Fibroblast of the aortic adventitia (primary cell): Measurements from ENCODE around the gene CCDC192. TPM values are rescaled to one million over a fixed set of nuclear protein-coding genes. Genes with fewer than 3 reads are reported as not detected.

Experiments used
- DNase-seq: peaks from one replicate; pipeline ENCODE4 v3.0.0-alpha.2; 2010; ENCODE audit warnings: low read depth
- H3K4me3 ChIP-seq: 2 replicates; pipeline ENCODE4 v1.5.1; 2011; ENCODE audit warnings: low read depth, mild to moderate bottlenecking, control low read depth, low read length, moderate library complexity
- total RNA-seq: library from RNA; depleted of rRNA; stranded (reverse); fragments of >200 nt; gene quantifications from 2 replicates; pipeline ENCODE4 v1.2.3, GENCODE V29; 2012; ENCODE audit warnings: low replicate concordance
- TF ChIP-seq, protein P1 (sequence below): IDR thresholded peaks from 2 replicates; pipeline ENCODE4 v1.5.1; 2011; ENCODE audit warnings: mild to moderate bottlenecking, low read length, control low read depth, inconsistent platforms; ENCODE audit not compliant: insufficient read depth

CCDC192 gene
- total RNA-seq, 1 donor: not detected

DNA sequence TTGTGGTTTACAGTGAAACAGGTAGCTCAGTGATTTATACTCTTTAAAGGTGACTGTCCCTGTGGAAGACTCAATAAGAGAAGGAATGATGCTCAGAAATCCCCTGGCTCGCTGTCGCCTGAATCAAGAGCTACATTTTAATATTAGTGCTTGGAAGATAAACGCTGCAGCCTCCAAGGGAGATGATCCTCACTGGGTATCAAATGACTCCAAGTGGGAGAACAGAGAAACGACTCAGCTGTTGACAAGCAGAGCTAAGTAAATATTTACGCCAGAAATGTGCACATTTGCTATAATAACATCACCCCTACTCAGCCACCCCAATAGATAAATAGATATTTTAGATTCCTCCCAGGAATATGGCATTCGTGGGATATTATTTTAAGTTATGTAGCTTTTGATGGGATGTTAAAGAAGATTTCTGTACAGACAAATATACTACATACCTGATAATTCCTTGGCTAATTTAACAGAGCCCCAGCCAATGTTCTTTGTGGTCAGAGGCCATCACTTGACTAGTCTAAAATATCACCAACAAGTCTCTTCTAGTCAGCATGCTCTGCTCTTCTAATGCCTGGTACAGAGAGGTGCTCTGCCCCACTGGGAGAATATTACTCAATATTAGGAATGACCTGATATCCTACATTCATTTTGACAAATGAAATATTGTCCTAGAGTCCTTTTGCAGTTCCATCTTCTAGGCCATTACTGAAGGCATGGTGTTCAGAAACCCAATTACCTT is 18.3 kb upstream of the CCDC192 start:
- TF ChIP-seq, protein P1, sequence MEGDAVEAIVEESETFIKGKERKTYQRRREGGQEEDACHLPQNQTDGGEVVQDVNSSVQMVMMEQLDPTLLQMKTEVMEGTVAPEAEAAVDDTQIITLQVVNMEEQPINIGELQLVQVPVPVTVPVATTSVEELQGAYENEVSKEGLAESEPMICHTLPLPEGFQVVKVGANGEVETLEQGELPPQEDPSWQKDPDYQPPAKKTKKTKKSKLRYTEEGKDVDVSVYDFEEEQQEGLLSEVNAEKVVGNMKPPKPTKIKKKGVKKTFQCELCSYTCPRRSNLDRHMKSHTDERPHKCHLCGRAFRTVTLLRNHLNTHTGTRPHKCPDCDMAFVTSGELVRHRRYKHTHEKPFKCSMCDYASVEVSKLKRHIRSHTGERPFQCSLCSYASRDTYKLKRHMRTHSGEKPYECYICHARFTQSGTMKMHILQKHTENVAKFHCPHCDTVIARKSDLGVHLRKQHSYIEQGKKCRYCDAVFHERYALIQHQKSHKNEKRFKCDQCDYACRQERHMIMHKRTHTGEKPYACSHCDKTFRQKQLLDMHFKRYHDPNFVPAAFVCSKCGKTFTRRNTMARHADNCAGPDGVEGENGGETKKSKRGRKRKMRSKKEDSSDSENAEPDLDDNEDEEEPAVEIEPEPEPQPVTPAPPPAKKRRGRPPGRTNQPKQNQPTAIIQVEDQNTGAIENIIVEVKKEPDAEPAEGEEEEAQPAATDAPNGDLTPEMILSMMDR: no peak
- H3K4me3 ChIP-seq: no peak overlapping the region
- DNase-seq: no peak

DNA sequence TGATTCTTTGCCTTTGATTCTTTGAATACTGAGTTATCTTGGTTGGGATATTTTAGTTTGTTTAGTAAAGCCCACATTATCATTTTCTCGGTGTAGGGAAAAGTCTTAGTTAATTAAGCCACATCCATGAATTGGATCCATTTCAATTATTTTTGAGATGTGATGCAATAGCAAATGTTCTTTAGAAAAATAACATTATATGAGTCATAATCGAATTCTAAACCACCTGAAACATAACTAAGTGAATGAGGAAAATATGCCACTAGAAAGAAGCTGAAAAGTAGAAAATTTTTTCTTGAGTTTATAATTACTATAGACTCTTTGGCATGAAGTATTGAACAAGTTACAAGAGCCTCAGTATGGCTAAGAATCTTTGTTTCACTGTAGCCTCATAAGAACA is 17.5 kb upstream of the CCDC192 start:
- H3K4me3 ChIP-seq: no peak overlapping the region
- peak; percentile 35 for DNase-seq
- TF ChIP-seq, protein P1: no peak

DNA sequence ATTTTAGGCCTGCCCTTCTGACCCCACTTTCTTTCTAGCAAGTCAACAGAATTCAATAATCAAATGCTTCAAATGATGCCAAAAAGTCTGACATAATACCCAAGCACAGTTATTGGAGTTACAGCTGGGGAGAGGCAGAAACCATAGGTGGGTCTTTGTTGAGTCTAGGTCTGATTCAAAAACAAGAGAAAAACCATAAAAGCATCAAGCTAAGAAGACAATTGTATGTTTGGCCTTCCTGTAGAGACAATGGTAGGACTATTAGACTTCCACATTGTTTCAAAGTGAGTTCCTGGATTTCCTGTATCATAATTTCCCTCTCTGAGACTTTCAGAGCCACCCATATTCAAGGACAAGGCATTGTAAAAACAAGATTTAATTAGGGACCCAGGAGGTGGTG is 16.8 kb upstream of the CCDC192 start:
- DNase-seq: no peak
- TF ChIP-seq, protein P1: no peak
- H3K4me3 ChIP-seq: no peak overlapping the region

DNA sequence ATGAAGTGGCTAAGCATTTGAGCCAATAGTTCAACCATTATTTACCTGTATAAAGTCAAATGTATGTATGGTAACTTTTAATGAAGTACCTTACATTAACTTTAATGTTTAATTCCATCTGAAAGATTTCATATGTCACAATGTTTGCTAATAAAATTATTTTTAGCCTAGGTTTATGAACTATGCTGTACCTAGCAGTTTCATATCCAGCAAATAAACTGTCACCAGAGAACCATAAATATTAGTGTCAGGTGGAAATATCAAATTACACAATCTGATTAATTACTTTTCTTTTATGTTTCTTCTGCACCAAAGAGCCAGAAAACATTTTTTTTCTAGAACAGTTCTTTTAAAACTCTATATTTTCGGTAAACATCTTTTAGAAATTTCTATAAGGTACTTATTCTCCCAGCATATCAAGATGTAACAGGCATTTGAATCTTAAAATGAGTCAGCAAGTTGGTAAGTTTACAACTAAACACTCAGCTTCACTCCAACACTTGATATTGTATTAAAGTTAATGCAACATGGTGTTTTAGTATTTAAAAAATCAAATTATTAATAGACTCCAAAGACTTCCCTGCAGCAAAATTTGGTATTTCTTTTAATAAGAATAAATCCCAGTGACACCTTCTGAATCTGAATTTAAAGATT is 8.5 kb upstream of the CCDC192 start:
- TF ChIP-seq, protein P1: no peak
- no peak overlapping the region for H3K4me3 ChIP-seq
- DNase-seq: no peak

DNA sequence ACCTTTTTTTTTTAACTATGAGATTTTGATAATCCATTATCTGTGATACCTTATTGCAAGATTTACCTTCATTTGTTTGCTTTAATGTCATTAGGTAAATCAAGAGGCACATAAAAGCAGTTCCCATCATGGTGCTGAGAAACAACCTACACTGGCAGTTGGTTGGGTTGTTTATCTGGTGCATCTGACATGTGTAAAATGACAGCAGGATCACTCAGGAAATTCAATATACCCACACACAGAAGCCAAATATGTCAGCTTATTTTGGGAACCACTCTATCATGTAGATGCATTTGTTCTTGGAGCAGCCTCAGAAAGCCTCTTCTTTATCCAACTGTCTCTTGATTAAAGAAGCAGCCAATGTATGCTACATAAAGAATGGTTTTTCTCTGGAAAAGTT is 7.8 kb upstream of the CCDC192 start:
- DNase-seq: no peak
- no peak overlapping the region for H3K4me3 ChIP-seq
- TF ChIP-seq, protein P1: no peak

DNA sequence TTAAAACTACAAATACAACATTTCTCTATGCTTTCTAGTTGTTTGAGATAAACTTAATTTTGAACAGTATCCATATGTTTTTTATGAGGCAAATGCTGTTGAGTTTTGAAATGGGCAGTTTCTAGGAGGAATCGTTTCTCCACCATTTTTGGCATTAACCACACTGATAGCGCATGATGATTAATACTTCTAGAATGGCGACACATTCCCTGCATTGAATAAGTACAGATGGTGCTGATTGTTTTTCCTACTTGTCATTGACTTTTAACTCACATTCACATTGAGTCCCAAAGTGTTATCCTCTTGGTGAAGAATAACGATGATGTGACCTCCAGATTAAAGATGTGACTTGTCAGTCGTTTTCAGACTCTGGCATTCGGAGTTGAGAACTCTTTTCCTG is 6.5 kb upstream of the CCDC192 start:
- peak; percentile 91 for DNase-seq
- TF ChIP-seq, protein P1: no peak
- H3K4me3 ChIP-seq: no peak overlapping the region
